ENCODE data around the gene NOSIP. TPM values are rescaled to one million over a fixed set of nuclear protein-coding genes. Genes with fewer than 3 reads are reported as not detected.

Gene NOSIP
- total RNA-seq, 1 donor from 2014 or later = 47.0 TPM

DNA sequence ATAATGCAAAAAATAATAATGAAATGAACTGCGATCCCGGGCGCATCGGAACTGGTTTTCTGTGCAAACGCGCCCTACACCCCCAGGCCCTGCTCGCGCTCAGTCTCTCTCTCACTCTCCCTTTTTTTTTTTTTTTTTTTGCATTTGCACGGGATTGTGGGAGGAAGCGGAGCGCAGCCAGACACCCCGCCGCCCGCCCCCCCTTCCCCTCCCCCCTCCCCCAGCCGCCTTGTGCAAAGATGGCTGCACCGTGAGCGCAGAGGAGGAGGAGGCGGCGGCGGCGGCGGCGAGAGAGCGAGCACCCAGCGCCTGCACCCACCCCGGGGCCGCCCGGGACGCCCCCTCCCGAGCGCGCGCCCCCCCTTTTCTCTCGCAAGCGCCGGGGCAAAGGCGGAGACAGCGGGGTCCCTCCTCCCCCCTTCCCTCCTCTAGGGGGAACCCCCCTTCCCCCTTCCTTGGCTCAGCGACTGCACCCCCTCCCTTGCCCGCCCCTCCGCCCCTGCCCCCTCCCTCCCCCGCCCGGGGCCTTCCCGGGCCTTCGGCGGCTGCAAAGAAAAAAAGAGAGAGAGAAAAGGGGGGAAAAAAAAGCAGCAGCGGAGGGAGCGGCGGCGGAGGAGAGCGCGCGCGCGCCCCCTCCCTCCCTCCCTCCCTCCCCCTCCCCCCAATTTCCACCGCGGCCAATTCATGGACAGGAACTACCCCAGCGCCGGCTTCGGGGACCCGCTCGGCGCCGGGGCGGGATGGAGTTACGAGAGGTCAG, 10.8 kb upstream of the NOSIP start, which contains the start of gene PRR12:
Gene PRR12 (plus strand): TSS at position 212 of the 760 bp plus-strand sequence. CDS start 473 bp downstream, at position 685.
- Mint-ChIP-seq H3K36me3 (ENCODE audit: low read depth) (peaks cover 11% of the 10 kb centered on the region), H3K4me3 (ENCODE audit: unreplicated experiment) (peak within 1 kb of the TSS; percentile 83), H3K27me3 (ENCODE audit: low read depth) (no peaks in the 10 kb centered on the region), H3K9me3 (ENCODE audit: low read depth) (no peaks in the 10 kb centered on the region), H3K4me1 (ENCODE audit: low read depth) (peaks cover 25% of the 10 kb centered on the region), H3K27ac (ENCODE audit: unreplicated experiment) (peak within 1 kb of the TSS; percentile 94)
- no peak for DNase-seq (ENCODE audit: low spot score)
- TF ChIP-seq, protein P1, sequence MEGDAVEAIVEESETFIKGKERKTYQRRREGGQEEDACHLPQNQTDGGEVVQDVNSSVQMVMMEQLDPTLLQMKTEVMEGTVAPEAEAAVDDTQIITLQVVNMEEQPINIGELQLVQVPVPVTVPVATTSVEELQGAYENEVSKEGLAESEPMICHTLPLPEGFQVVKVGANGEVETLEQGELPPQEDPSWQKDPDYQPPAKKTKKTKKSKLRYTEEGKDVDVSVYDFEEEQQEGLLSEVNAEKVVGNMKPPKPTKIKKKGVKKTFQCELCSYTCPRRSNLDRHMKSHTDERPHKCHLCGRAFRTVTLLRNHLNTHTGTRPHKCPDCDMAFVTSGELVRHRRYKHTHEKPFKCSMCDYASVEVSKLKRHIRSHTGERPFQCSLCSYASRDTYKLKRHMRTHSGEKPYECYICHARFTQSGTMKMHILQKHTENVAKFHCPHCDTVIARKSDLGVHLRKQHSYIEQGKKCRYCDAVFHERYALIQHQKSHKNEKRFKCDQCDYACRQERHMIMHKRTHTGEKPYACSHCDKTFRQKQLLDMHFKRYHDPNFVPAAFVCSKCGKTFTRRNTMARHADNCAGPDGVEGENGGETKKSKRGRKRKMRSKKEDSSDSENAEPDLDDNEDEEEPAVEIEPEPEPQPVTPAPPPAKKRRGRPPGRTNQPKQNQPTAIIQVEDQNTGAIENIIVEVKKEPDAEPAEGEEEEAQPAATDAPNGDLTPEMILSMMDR (IDR thresholded peaks at IDR 0.05) = no peak

GRCh38 chr19:49590071-49590970, 10.0 kb upstream of the NOSIP start:
- peaks cover 11% of the 10 kb centered on the region for H3K36me3 Mint-ChIP-seq (ENCODE audit: low read depth)
- peak overlapping the region; percentile 83 for H3K4me3 Mint-ChIP-seq (ENCODE audit: unreplicated experiment)
- H3K27me3 Mint-ChIP-seq (ENCODE audit: low read depth) = no peaks in the 10 kb centered on the region
- H3K9me3 Mint-ChIP-seq (ENCODE audit: low read depth) = no peaks in the 10 kb centered on the region
- H3K4me1 Mint-ChIP-seq (ENCODE audit: low read depth) = peaks cover 25% of the 10 kb centered on the region
- DNase-seq (ENCODE audit: low spot score) = peak; percentile 98
- peak overlapping the region; percentile 87 for H3K27ac Mint-ChIP-seq (ENCODE audit: unreplicated experiment)
- TF ChIP-seq, protein P1 (IDR thresholded peaks at IDR 0.05) = peak; percentile 30

- Mint-ChIP-seq H3K36me3 (ENCODE audit: low read depth) (peaks cover 11% of the 10 kb centered on the region), H3K4me3 (ENCODE audit: unreplicated experiment) (no peak overlapping the region), H3K27me3 (ENCODE audit: low read depth) (no peaks in the 10 kb centered on the region), H3K4me1 (ENCODE audit: low read depth) (peaks cover 25% of the 10 kb centered on the region), H3K9me3 (ENCODE audit: low read depth) (no peaks in the 10 kb centered on the region), H3K27ac (ENCODE audit: unreplicated experiment) (no peak overlapping the region)
- TF ChIP-seq, protein P1 (IDR thresholded peaks at IDR 0.05) = no peak
- no peak for DNase-seq (ENCODE audit: low spot score)
These were observed 9.1 kb upstream of the NOSIP start for GRCh38 chr19:49589502-49589905.

GRCh38 chr19:49588365-49589122, 8.2 kb upstream of the NOSIP start:
- Mint-ChIP-seq H3K36me3 (ENCODE audit: low read depth) (peaks cover 2% of the 10 kb centered on the region), H3K9me3 (ENCODE audit: low read depth) (no peaks in the 10 kb centered on the region), H3K4me3 (ENCODE audit: unreplicated experiment) (no peak overlapping the region), H3K27me3 (ENCODE audit: low read depth) (no peaks in the 10 kb centered on the region), H3K4me1 (ENCODE audit: low read depth) (peaks cover 18% of the 10 kb centered on the region), H3K27ac (ENCODE audit: unreplicated experiment) (no peak overlapping the region)
- TF ChIP-seq, protein P1 (IDR thresholded peaks at IDR 0.05) = no peak
- DNase-seq (ENCODE audit: low spot score) = no peak

Data from chondrocyte (in vitro differentiated cells).